HEK293 (cell line): ENCODE results near the gene ERVK3-1.

ENCODE experiments used
- CTCF ChIA-PET: fragments of 350-600 bp; formaldehyde crosslinking; extraction: SDS; loops from one replicate; lab custom pipeline; 2021; ENCODE audit warnings: antibody characterized with exemption; lab: Yijun Ruan, JAX
- POLR2A ChIA-PET: fragments of 300-600 bp; formaldehyde crosslinking; extraction: SDS; loops from one replicate; lab custom pipeline; 2020; ENCODE audit warnings: antibody characterized with exemption, inconsistent platforms; lab: Yijun Ruan, JAX
- H3K27ac ChIP-seq: fragments of 200-500 bp; sonication (Bioruptor generic); 2 replicates; pipeline ENCODE4 v1.5.1; 2014; ENCODE audit warnings: low read depth, low read length, control low read depth, inconsistent platforms; ENCODE audit errors: extremely low read depth
- H3K36me3 ChIP-seq, 2 experiments: fragments of 200-500 bp in 1 of 2; sonication (Bioruptor generic) in 1 of 2; 1 replicate in 1 of 2; 2 replicates in 1 of 2; pipeline ENCODE4 v1.5.1; 2014 to 2017; ENCODE audit warnings: inconsistent platforms in 2 of 2, low read length in 2 of 2; ENCODE audit not compliant: control insufficient read depth in 2 of 2, insufficient read depth in 1 of 2
- H3K4me1 ChIP-seq: fragments of 200-500 bp; sonication (Bioruptor generic); 2 replicates; pipeline ENCODE4 v1.5.1; 2014; ENCODE audit warnings: mild to moderate bottlenecking, low read length, inconsistent platforms; ENCODE audit not compliant: control insufficient read depth, insufficient read depth
- H3K4me3 ChIP-seq: 2 replicates; pipeline ENCODE4 v1.5.1; 2011; ENCODE audit warnings: low read depth, mild to moderate bottlenecking, control low read depth, low read length, moderate library complexity
- H3K9me3 ChIP-seq: fragments of 200-500 bp; sonication (Bioruptor generic); 2 replicates; pipeline ENCODE4 v1.5.1; 2014; ENCODE audit warnings: low read depth, low read length, inconsistent platforms; ENCODE audit not compliant: control insufficient read depth, insufficient read depth
- EGR2 ChIP-seq: fragments of 450-650 bp; formaldehyde crosslinking; IDR thresholded peaks from 2 replicates; pipeline ENCODE4 v1.5.1; 2016; ENCODE audit warnings: low read depth, missing biosample characterization, missing genetic modification characterization
- KLF10 ChIP-seq: fragments of 450-650 bp; IDR thresholded peaks from 2 replicates; pipeline ENCODE4 v1.5.1; 2018; ENCODE audit warnings: missing biosample characterization, mild to moderate bottlenecking, missing genetic modification characterization
- KLF8 ChIP-seq: fragments of 450-650 bp; formaldehyde crosslinking; IDR thresholded peaks from 2 replicates; pipeline ENCODE4 v1.5.1; 2016; ENCODE audit warnings: missing biosample characterization, missing genetic modification characterization
- PRDM1 ChIP-seq: fragments of 450-650 bp; formaldehyde crosslinking; IDR thresholded peaks from 2 replicates; pipeline ENCODE4; 2016; ENCODE audit warnings: missing biosample characterization, missing genetic modification characterization
- PRDM4 ChIP-seq: fragments of 450-650 bp; formaldehyde crosslinking; IDR thresholded peaks from 2 replicates; pipeline ENCODE4 v1.5.1; 2017; ENCODE audit warnings: missing biosample characterization, missing genetic modification characterization
- TRIM28 ChIP-seq: IDR thresholded peaks from 2 replicates; pipeline ENCODE4 v1.6.1; 2011; ENCODE audit warnings: low read length, control low read depth, borderline replicate concordance
- ZBTB20 ChIP-seq: fragments of 450-650 bp; formaldehyde crosslinking; IDR thresholded peaks from 2 replicates; pipeline ENCODE4 v1.5.1; 2016; ENCODE audit warnings: missing biosample characterization, missing genetic modification characterization
- ZFP69B ChIP-seq: fragments of 450-650 bp; formaldehyde crosslinking; IDR thresholded peaks from 2 replicates; pipeline ENCODE4 v1.5.1; 2016; ENCODE audit warnings: missing biosample characterization, missing genetic modification characterization
- ZNF112 ChIP-seq: fragments of 450-650 bp; formaldehyde crosslinking; IDR thresholded peaks from 2 replicates; pipeline ENCODE4 v1.5.0; 2017; ENCODE audit warnings: missing biosample characterization, missing genetic modification characterization
- ZNF132 ChIP-seq: fragments of 450-650 bp; formaldehyde crosslinking; IDR thresholded peaks from 2 replicates; pipeline ENCODE4 v1.5.1; 2017; ENCODE audit warnings: missing biosample characterization, missing genetic modification characterization, borderline replicate concordance
- ZNF140 ChIP-seq: fragments of 450-650 bp; formaldehyde crosslinking; IDR thresholded peaks from 2 replicates; pipeline ENCODE4 v1.5.1; 2016; ENCODE audit warnings: missing biosample characterization, missing genetic modification characterization
- ZNF24 ChIP-seq: fragments of 450-650 bp; formaldehyde crosslinking; IDR thresholded peaks from 2 replicates; pipeline ENCODE4 v1.5.1; 2016; ENCODE audit warnings: missing biosample characterization, missing genetic modification characterization
- ZNF366 ChIP-seq: fragments of 450-650 bp; formaldehyde crosslinking; conservative IDR thresholded peaks from 2 replicates; pipeline ENCODE4 v1.5.1; 2016; ENCODE audit warnings: missing biosample characterization, missing genetic modification characterization
- ZNF561 ChIP-seq: fragments of 450-650 bp; IDR thresholded peaks from 2 replicates; pipeline ENCODE4 v1.5.1; 2018; ENCODE audit warnings: missing biosample characterization, missing genetic modification characterization, borderline replicate concordance
- ZNF600 ChIP-seq: fragments of 450-650 bp; formaldehyde crosslinking; IDR thresholded peaks from 2 replicates; pipeline ENCODE4 v1.5.1; 2016; ENCODE audit warnings: missing biosample characterization, missing genetic modification characterization
- ZNF626 ChIP-seq: fragments of 450-650 bp; sonication (Bioruptor Pico); formaldehyde crosslinking; IDR thresholded peaks from 2 replicates; pipeline ENCODE4 v1.5.1; 2018; ENCODE audit warnings: missing biosample characterization, missing genetic modification characterization, inconsistent platforms
- ZNF658 ChIP-seq: fragments of 450-650 bp; formaldehyde crosslinking; IDR thresholded peaks from 2 replicates; pipeline ENCODE4; 2016; ENCODE audit warnings: missing biosample characterization, missing genetic modification characterization
- ZNF792 ChIP-seq: fragments of 450-650 bp; formaldehyde crosslinking; IDR thresholded peaks from 2 replicates; pipeline ENCODE4 v1.5.1; 2016; ENCODE audit warnings: missing biosample characterization, missing genetic modification characterization
- ZNF843 ChIP-seq: fragments of 450-650 bp; formaldehyde crosslinking; IDR thresholded peaks from 2 replicates; pipeline ENCODE4 v1.5.1; 2016; ENCODE audit warnings: missing biosample characterization, missing genetic modification characterization
- ZSCAN30 ChIP-seq: fragments of 450-650 bp; IDR thresholded peaks from 2 replicates; pipeline ENCODE4 v1.5.1; 2018; ENCODE audit warnings: missing biosample characterization, mild to moderate bottlenecking, missing genetic modification characterization, moderate library complexity
- ZSCAN4 ChIP-seq: fragments of 450-650 bp; formaldehyde crosslinking; IDR thresholded peaks from 2 replicates; pipeline ENCODE4 v1.5.1; 2017; ENCODE audit warnings: missing biosample characterization, missing genetic modification characterization
- TF ChIP-seq, protein P1 (sequence below): fragments of 450-650 bp; formaldehyde crosslinking; IDR thresholded peaks from 2 replicates; pipeline ENCODE4 v1.5.1; 2016; ENCODE audit warnings: missing biosample characterization, missing genetic modification characterization
- TF ChIP-seq, protein P2 (sequence below): fragments of 450-650 bp; formaldehyde crosslinking; IDR thresholded peaks from 2 replicates; pipeline ENCODE4 v1.5.1; 2017; ENCODE audit warnings: missing biosample characterization, missing genetic modification characterization
- TF ChIP-seq, protein P3 (sequence below): fragments of 450-650 bp; formaldehyde crosslinking; IDR thresholded peaks from 2 replicates; pipeline ENCODE4 v1.5.1; 2016; ENCODE audit warnings: missing biosample characterization, missing genetic modification characterization
- TF ChIP-seq, protein P4 (sequence below): fragments of 450-650 bp; formaldehyde crosslinking; IDR thresholded peaks from 2 replicates; pipeline ENCODE4 v1.5.1; 2016; ENCODE audit warnings: missing biosample characterization, missing genetic modification characterization

ERVK3-1 gene

GRCh38 chr19:58362272-58362994 is 57.3 kb downstream of the ERVK3-1 start, which contains the start of gene ZNF497:
Gene ZNF497 (minus strand): TSS chr19:58362751. CDS start chr19:58357635, 5,116 bp downstream.
- H3K9me3 ChIP-seq, result no peaks in the 10 kb centered on the region
- CTCF ChIA-PET, result interaction anchor here (0.7 to 1.5 kb wide), 7 partner anchors 11 to 230 kb away, joined by 3 to 9 read pairs (median 5); partner anchors contain the start of gene ZBTB45
- no peaks in the 10 kb centered on the region for H3K4me1 ChIP-seq
- peak within 1 kb of the TSS; percentile 96 for H3K4me3 ChIP-seq
- no peaks in the 10 kb centered on the region; a peak in 1 of 3 replicates for H3K36me3 ChIP-seq
- POLR2A ChIA-PET, result interaction anchor here (0.5 to 3.2 kb wide), 42 partner anchors 10 to 359 kb away, joined by 3 to 38 read pairs (median 6); partner anchors contain the start of genes A1BG, CHMP2A, RNF225 and RPS5
- H3K27ac ChIP-seq, result peak within 1 kb of the TSS; percentile 85
- TF ChIP-seq ZNF600 (tag by site-specific recombination) (peak; percentile 89), ZNF843 (tag by site-specific recombination) (0 out of 2 replicates have a peak, but pooled peaks have one; percentile 63), KLF10 (peak; percentile 78), ZNF366 (tag by site-specific recombination) (0 out of 2 replicates have a peak, but pooled peaks have one; percentile 41), EGR2 (tag by site-specific recombination) (no peak; the same call in 1 of the 2 replicates), ZSCAN4 (tag by site-specific recombination) (0 out of 2 replicates have a peak, but pooled peaks have one; percentile 30), ZNF626 (no peak), ZNF561 (tag by site-specific recombination) (peak; percentile 96; the same call in 1 of the 2 replicates), ZNF24 (tag by site-specific recombination) (peak; percentile 88), PRDM1 (tag by site-specific recombination) (no peak), TRIM28 (peak; percentile 9; the same call in 1 of the 2 replicates), KLF8 (peak; percentile 74; the same call in 1 of the 2 replicates), ZNF658 (tag by site-specific recombination) (no peak), ZFP69B (tag by site-specific recombination) (peak; percentile 71), PRDM4 (tag by site-specific recombination) (peak; percentile 23; the same call in 1 of the 2 replicates), ZNF792 (tag by site-specific recombination) (no peak), ZBTB20 (tag by site-specific recombination) (peak; percentile 59; the same call in 1 of the 2 replicates), ZNF132 (tag by site-specific recombination) (no peak), ZSCAN30 (tag by site-specific recombination) (peak; percentile 95), ZNF112 (tag by site-specific recombination) (no peak), ZNF140 (tag by site-specific recombination) (no peak)
- TF ChIP-seq, protein P1, sequence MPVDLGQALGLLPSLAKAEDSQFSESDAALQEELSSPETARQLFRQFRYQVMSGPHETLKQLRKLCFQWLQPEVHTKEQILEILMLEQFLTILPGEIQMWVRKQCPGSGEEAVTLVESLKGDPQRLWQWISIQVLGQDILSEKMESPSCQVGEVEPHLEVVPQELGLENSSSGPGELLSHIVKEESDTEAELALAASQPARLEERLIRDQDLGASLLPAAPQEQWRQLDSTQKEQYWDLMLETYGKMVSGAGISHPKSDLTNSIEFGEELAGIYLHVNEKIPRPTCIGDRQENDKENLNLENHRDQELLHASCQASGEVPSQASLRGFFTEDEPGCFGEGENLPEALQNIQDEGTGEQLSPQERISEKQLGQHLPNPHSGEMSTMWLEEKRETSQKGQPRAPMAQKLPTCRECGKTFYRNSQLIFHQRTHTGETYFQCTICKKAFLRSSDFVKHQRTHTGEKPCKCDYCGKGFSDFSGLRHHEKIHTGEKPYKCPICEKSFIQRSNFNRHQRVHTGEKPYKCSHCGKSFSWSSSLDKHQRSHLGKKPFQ (tag by site-specific recombination), result 0 out of 2 replicates have a peak, but pooled peaks have one; percentile 31
- TF ChIP-seq, protein P2, sequence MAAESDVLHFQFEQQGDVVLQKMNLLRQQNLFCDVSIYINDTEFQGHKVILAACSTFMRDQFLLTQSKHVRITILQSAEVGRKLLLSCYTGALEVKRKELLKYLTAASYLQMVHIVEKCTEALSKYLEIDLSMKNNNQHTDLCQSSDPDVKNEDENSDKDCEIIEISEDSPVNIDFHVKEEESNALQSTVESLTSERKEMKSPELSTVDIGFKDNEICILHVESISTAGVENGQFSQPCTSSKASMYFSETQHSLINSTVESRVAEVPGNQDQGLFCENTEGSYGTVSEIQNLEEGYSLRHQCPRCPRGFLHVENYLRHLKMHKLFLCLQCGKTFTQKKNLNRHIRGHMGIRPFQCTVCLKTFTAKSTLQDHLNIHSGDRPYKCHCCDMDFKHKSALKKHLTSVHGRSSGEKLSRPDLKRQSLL, result peak; percentile 19; the same call in 1 of the 2 replicates
- TF ChIP-seq, protein P3, sequence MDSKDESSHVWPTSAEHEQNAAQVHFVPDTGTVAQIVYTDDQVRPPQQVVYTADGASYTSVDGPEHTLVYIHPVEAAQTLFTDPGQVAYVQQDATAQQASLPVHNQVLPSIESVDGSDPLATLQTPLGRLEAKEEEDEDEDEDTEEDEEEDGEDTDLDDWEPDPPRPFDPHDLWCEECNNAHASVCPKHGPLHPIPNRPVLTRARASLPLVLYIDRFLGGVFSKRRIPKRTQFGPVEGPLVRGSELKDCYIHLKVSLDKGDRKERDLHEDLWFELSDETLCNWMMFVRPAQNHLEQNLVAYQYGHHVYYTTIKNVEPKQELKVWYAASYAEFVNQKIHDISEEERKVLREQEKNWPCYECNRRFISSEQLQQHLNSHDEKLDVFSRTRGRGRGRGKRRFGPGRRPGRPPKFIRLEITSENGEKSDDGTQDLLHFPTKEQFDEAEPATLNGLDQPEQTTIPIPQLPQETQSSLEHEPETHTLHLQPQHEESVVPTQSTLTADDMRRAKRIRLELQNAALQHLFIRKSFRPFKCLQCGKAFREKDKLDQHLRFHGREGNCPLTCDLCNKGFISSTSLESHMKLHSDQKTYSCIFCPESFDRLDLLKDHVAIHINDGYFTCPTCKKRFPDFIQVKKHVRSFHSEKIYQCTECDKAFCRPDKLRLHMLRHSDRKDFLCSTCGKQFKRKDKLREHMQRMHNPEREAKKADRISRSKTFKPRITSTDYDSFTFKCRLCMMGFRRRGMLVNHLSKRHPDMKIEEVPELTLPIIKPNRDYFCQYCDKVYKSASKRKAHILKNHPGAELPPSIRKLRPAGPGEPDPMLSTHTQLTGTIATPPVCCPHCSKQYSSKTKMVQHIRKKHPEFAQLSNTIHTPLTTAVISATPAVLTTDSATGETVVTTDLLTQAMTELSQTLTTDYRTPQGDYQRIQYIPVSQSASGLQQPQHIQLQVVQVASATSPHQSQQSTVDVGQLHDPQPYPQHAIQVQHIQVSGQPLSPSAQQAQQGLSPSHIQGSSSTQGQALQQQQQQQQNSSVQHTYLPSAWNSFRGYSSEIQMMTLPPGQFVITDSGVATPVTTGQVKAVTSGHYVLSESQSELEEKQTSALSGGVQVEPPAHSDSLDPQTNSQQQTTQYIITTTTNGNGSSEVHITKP (tag by site-specific recombination), result peak; percentile 79
- TF ChIP-seq, protein P4, sequence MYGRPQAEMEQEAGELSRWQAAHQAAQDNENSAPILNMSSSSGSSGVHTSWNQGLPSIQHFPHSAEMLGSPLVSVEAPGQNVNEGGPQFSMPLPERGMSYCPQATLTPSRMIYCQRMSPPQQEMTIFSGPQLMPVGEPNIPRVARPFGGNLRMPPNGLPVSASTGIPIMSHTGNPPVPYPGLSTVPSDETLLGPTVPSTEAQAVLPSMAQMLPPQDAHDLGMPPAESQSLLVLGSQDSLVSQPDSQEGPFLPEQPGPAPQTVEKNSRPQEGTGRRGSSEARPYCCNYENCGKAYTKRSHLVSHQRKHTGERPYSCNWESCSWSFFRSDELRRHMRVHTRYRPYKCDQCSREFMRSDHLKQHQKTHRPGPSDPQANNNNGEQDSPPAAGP (tag by site-specific recombination), result peak; percentile 49; the same call in 1 of the 2 replicates
